Lung (tissue), 12 donors: ENCODE results near the gene MTA3. TPM values are rescaled to one million over a fixed set of nuclear protein-coding genes. Genes with fewer than 3 reads are reported as not detected.
A peak's percentile ranks its signal among the peaks of the same experiment; 100 is the strongest.

Experiments
- ATAC-seq: fragments of 200-7000 bp; cut with Tn5 transposase; one replicate; pipeline ENCODE4 v1.9.1; 2020; ENCODE audit warnings: moderate number of reproducible peaks; ENCODE audit not compliant: insufficient read depth, low FRiP score
- DNase-seq, 3 donors: peaks; one replicate each; pipeline ENCODE4 v3.0.0-alpha.2; 2013 to 2017
- H3K27ac ChIP-seq, 2 donors: one replicate each; pipeline ENCODE4 v1.5.1; 2013; ENCODE audit warnings: mild to moderate bottlenecking in 2 of 2, moderate library complexity in 2 of 2, control low read depth in 1 of 2, inconsistent platforms in 1 of 2, low read depth in 1 of 2, low read length in 1 of 2
- H3K27me3 ChIP-seq, 3 donors: one replicate each; pipeline ENCODE4 v1.5.1; 2013; ENCODE audit warnings: low read length in 2 of 3; ENCODE audit not compliant: control insufficient read depth in 3 of 3, insufficient read depth in 3 of 3
- H3K36me3 ChIP-seq, 4 donors: one replicate each; pipeline ENCODE4 v1.5.1; 2013; ENCODE audit warnings: low read length in 4 of 4, mild to moderate bottlenecking in 1 of 4, moderate library complexity in 1 of 4; ENCODE audit not compliant: control insufficient read depth in 4 of 4, insufficient read depth in 4 of 4
- H3K4me1 ChIP-seq, 5 donors: one replicate each; pipeline ENCODE4 v1.5.1; 2013; ENCODE audit warnings: low read length in 5 of 5, mild to moderate bottlenecking in 2 of 5, moderate library complexity in 1 of 5; ENCODE audit not compliant: control insufficient read depth in 5 of 5, insufficient read depth in 5 of 5
- H3K4me3 ChIP-seq: one replicate; pipeline ENCODE4 v1.5.1; 2013; ENCODE audit warnings: mild to moderate bottlenecking, control low read depth, moderate library complexity
- H3K9ac ChIP-seq, 2 donors: one replicate each; pipeline ENCODE4 v1.5.1; 2013; ENCODE audit warnings: low read length in 2 of 2, control low read depth in 1 of 2; ENCODE audit not compliant: insufficient read depth in 1 of 2
- H3K9me3 ChIP-seq, 4 donors: one replicate each; pipeline ENCODE4 v1.5.1; 2013; ENCODE audit warnings: low read length in 3 of 4, mild to moderate bottlenecking in 1 of 4, moderate library complexity in 1 of 4; ENCODE audit not compliant: control insufficient read depth in 4 of 4, insufficient read depth in 3 of 4
- WGBS, 2 donors: extraction: QIAGEN DNeasy Blood & Tissue Kit; methylation state at CpG; one replicate each; pipeline ENCODE4 v1.1.7; 2013; 5-methylcytosine and 5-hydroxymethylcytosine counted together
- polyA plus RNA-seq, 2 donors: library from polyadenylated mRNA; stranded (reverse); fragments of 200-250 nt; gene quantifications; one replicate each; pipeline ENCODE4 v1.2.1, GENCODE V29; 2013
- total RNA-seq, 2 donors: library from RNA; depleted of rRNA in 1 of 2; stranded (reverse); fragments of >200 nt in 1 of 2; gene quantifications; one replicate each; pipeline ENCODE4 v1.2.1, GENCODE V29; 2014 to 2021
- TF ChIP-seq, protein P1 (sequence below): IDR thresholded peaks from 2 replicates; pipeline ENCODE4 v1.5.1; 2012; ENCODE audit warnings: mild to moderate bottlenecking; ENCODE audit errors: control extremely low read depth, extremely low read depth
- donor health status: control.
- donor health status: control.
- donor health status: Bipolar disorder and iron deficiency.
- donor health status: healthy.
- donor health status: DM: yes; HTN: yes; CAD: no.

The MTA3 gene
- total and polyA plus RNA-seq, 4 donors: 9.2 to 65.8 (median 24.4) TPM

DNA sequence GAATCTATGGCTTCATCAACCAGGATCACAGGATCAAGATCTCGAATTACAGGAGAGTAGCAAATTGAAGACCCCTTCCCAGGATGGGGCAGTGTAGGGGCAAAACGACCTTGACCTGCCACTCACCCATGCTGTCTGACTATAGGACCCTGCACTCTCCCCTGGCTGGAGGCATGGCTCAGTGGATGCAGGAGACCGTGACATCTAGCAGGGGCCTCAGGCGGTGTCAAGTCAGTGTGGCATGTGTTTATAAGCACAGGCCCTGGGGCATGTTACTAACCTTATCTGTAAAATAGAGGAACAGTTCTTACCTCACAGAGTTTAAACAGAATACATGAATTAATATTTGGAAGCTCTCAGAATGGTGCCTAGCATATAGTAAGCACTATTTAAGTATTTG lies 220.4 kb downstream of the MTA3 start:
- Histone ChIP-seq H3K9ac (no peak overlapping the region), H3K4me1 (peaks cover 0 to 19% (median 12%) of the 10 kb centered on the region in 5 donors), H3K36me3 (peaks cover 0 to 17% (median 0%) of the 10 kb centered on the region in 4 donors), H3K9me3 (no peaks in the 10 kb centered on the region), H3K4me3 (no peak overlapping the region), H3K27me3 (no peaks in the 10 kb centered on the region), H3K27ac (no peak overlapping the region)
- peak in 1 of 3 donors; percentile 3 for DNase-seq
- TF ChIP-seq, protein P1, sequence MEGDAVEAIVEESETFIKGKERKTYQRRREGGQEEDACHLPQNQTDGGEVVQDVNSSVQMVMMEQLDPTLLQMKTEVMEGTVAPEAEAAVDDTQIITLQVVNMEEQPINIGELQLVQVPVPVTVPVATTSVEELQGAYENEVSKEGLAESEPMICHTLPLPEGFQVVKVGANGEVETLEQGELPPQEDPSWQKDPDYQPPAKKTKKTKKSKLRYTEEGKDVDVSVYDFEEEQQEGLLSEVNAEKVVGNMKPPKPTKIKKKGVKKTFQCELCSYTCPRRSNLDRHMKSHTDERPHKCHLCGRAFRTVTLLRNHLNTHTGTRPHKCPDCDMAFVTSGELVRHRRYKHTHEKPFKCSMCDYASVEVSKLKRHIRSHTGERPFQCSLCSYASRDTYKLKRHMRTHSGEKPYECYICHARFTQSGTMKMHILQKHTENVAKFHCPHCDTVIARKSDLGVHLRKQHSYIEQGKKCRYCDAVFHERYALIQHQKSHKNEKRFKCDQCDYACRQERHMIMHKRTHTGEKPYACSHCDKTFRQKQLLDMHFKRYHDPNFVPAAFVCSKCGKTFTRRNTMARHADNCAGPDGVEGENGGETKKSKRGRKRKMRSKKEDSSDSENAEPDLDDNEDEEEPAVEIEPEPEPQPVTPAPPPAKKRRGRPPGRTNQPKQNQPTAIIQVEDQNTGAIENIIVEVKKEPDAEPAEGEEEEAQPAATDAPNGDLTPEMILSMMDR: no peak
- ATAC-seq: no peak
- 69 to 84% methylated on average over 4 of the region's 4 CpGs for WGBS, 2 donors

DNA sequence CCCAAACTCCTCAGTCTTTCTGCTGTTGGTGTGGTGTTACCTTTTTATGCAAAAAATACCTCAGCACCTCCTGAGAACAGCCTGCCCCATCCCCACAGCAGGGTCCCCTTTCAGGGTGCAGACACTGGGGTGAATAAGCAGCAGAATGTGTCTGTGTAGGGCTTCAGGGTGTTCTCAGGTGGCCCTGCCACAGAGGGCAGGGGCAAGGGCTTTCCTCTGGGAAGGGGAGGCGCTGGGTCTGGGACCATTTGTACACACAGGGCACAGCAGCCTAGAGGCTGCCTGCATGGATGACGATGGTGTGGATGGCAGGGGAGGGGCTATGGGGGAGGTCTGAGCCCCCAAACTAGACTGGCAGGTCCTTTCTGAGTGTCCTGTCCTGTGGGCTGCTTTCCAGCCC lies 221.3 kb downstream of the MTA3 start:
- ATAC-seq (no peak), DNase-seq (no peak)
- H3K4me1 ChIP-seq: peaks cover 0 to 25% (median 21%) of the 10 kb centered on the region in 5 donors
- H3K27ac ChIP-seq: no peak overlapping the region
- TF ChIP-seq, protein P1: no peak
- H3K36me3 ChIP-seq: peaks cover 0 to 14% (median 0%) of the 10 kb centered on the region in 4 donors
- WGBS, 2 donors: 92 to 100% methylated on average over 2 of the region's 2 CpGs
- H3K9ac ChIP-seq: no peak overlapping the region
- no peak overlapping the region for H3K4me3 ChIP-seq
- no peaks in the 10 kb centered on the region for H3K27me3 ChIP-seq
- H3K9me3 ChIP-seq: no peaks in the 10 kb centered on the region

DNA sequence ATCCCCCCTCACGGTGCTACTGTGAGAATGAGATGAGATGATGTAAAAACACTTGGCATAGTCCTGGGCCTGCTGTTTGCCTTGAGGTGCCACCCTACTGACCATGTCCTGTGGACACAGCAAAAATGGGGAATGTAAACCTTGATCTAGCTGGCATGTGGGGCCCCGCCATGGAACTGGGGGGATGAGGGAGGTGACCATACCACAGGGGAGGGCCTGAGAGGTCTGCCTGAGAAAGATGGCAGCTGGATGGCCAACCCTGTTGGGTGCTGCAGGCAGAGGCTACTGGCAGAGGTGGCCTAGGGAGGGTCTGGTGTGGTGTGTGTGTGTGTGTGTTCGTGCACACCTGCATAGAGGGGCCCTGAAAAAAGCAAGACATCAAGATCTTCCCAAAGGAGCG lies 223.2 kb downstream of the MTA3 start:
- peaks cover 0 to 12% (median 0%) of the 10 kb centered on the region in 4 donors for H3K36me3 ChIP-seq
- H3K4me1 ChIP-seq: peaks cover 0 to 36% (median 24%) of the 10 kb centered on the region in 5 donors
- no peak overlapping the region for H3K4me3 ChIP-seq
- WGBS, 2 donors: 68 to 84% methylated on average over 4 of the region's 4 CpGs
- H3K27ac ChIP-seq: peak overlapping the region in 1 of 2 donors; percentile 83
- no peaks in the 10 kb centered on the region for H3K27me3 ChIP-seq
- ATAC-seq: no peak
- H3K9ac ChIP-seq: peak overlapping the region; percentile 64 to 92
- TF ChIP-seq, protein P1: no peak
- no peaks in the 10 kb centered on the region for H3K9me3 ChIP-seq
- no peak for DNase-seq

DNA sequence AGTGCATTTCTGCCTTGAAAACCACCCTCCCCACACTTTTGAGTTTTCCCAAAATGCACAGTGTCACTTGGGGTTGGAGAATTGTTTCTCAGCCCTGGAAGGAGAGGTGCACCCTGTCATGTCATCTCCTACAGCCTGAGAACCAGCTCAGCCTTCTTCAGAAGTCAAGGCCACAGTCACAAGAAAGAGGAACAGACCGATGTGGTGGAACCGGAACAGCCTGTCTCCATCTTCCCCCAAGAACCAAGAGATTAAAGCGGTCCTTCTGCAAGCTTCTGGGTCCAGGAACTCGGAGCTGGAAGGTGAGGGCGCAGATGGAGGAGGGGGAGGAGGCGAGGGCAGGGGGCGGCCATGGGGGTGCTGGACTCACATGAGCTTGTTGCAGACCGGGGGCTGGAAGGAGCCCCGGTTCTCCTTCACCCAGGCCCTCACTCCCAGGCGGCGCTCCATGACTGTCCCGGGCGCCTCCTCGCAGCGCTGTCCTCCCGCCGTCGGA lies 223.7 kb downstream of the MTA3 start:
- Histone ChIP-seq H3K9ac (peak overlapping the region; percentile 64 to 92), H3K36me3 (peaks cover 0 to 12% (median 0%) of the 10 kb centered on the region in 4 donors), H3K27ac (peak overlapping the region; percentile 55 to 83), H3K4me3 (peak overlapping the region; percentile 42), H3K4me1 (peaks cover 0 to 36% (median 24%) of the 10 kb centered on the region in 5 donors), H3K27me3 (no peaks in the 10 kb centered on the region), H3K9me3 (no peaks in the 10 kb centered on the region)
- ATAC-seq: peak; percentile 68
- DNase-seq: no peak
- TF ChIP-seq, protein P1: no peak
- 2 to 8% methylated on average over 17 to 18 of the region's 18 CpGs for WGBS, 2 donors
